Fibroblast of skin of back (primary cell): ENCODE measurements around the gene ADORA1.
A peak's percentile ranks its signal among the peaks of the same experiment; 100 is the strongest.

Experiments used
- DNase-seq: peaks from one replicate; pipeline ENCODE4 v3.0.0-alpha.2; 2013

Gene ADORA1

GRCh38 chr1:203142684-203143408 is 15.3 kb downstream of the ADORA1 start:
- no peak for DNase-seq

GRCh38 chr1:203143641-203144040 is 16.1 kb downstream of the ADORA1 start:
- no peak for DNase-seq

- DNase-seq: peak; percentile 18
These were observed 17.1 kb downstream of the ADORA1 start for GRCh38 chr1:203144661-203145060.

- no peak for DNase-seq
These were observed 18.0 kb downstream of the ADORA1 start for GRCh38 chr1:203145321-203146041.

- no peak for DNase-seq
These were observed 18.5 kb downstream of the ADORA1 start for GRCh38 chr1:203146042-203146369.

GRCh38 chr1:203146537-203146936 is 19.0 kb downstream of the ADORA1 start:
- no peak for DNase-seq

GRCh38 chr1:203147376-203147775 is 19.9 kb downstream of the ADORA1 start:
- no peak for DNase-seq

- DNase-seq: no peak
These were observed 20.6 kb downstream of the ADORA1 start for GRCh38 chr1:203148127-203148526.

- no peak for DNase-seq
These were observed 21.1 kb downstream of the ADORA1 start for GRCh38 chr1:203148579-203148978.

- no peak for DNase-seq
These were observed 21.8 kb downstream of the ADORA1 start for GRCh38 chr1:203149188-203149840.

- DNase-seq: no peak
These were observed 23.2 kb downstream of the ADORA1 start for GRCh38 chr1:203150511-203151297.

GRCh38 chr1:203151362-203152157 is 24.0 kb downstream of the ADORA1 start:
- no peak for DNase-seq

- DNase-seq: peak; percentile 21
These were observed 24.9 kb downstream of the ADORA1 start for GRCh38 chr1:203152158-203153034.

GRCh38 chr1:203153051-203153988 is 25.8 kb downstream of the ADORA1 start:
- DNase-seq: no peak

- DNase-seq: no peak
These were observed 26.7 kb downstream of the ADORA1 start for GRCh38 chr1:203153989-203154821.

GRCh38 chr1:203156280-203156679 is 28.8 kb downstream of the ADORA1 start:
- no peak for DNase-seq

GRCh38 chr1:203158423-203158822 is 30.9 kb downstream of the ADORA1 start:
- no peak for DNase-seq

GRCh38 chr1:203158960-203159665 is 31.6 kb downstream of the ADORA1 start:
- DNase-seq: no peak
